Measurements from ENCODE around the gene STRIP1. TPM values are rescaled to one million over a fixed set of nuclear protein-coding genes. Genes with fewer than 3 reads are reported as not detected.

The STRIP1 gene
- 31.1 and 46.3 TPM in 2 replicates for total RNA-seq

DNA sequence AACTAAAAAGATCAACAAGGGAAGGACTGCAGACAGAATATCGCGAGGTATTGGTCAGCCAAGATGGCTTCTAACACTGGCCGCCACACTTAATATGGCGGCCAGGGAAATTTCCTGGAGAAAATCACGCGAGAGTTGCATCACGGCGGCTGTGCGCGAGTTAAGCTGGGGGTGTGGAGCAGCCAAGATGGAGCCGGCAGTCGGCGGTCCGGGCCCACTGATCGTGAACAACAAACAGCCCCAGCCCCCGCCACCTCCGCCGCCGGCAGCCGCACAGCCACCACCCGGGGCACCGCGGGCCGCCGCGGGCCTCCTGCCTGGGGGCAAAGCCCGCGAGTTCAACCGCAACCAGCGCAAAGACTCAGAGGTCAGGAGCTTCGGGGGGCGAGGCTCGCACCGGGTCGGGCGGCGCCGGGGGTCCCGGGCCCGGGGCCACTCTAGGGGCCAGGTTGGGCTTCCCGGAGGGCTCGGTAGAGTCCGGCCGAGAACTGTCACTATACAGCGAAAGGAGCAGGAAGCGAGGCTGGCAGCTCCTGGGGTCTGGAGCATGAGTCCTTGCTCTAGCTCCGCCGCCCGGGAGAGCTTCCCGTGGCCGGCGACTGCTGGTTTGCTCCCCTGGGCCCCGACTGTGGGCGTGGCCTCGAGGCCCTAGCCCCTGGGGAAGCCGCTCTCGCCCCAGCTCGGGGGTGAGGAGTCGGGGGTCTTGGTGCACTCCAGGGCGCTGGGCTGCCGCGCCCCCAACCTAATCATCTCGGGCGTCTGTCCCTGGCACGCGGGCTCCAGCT, at the start of gene STRIP1:
Gene STRIP1, plus strand, starts transcription at position 174 of the 785 bp plus-strand sequence. Its CDS starts 14 bp downstream, at position 188.
- peak; percentile 96 to 97 for DNase-seq (ENCODE audit: low read depth in 2 of 2)

- DNase-seq (ENCODE audit: low read depth in 2 of 2) = no peak
These were observed 49.0 kb upstream of the STRIP1 start for GRCh38 chr1:109985247-109986053.

DNA sequence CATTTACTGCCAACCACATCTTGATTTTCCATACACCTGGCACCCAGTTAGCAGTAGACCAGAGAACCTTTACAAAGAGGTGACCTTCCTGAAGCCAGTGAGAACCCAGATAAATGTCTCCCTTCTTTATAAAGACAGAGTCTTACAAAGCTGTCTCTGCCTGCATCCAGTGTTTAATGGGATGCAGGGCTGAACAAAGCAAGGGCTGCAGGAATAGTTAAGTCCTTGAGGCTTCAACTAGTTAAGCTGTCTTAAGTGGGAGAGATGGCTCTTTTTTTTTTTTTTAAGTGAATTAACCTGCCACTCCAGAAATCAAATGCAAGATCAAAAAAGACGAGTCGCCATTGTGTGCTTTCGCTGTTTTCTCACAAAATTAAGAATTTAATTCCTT, 48.4 kb upstream of the STRIP1 start:
- no peak for DNase-seq (ENCODE audit: low read depth in 2 of 2)

DNA sequence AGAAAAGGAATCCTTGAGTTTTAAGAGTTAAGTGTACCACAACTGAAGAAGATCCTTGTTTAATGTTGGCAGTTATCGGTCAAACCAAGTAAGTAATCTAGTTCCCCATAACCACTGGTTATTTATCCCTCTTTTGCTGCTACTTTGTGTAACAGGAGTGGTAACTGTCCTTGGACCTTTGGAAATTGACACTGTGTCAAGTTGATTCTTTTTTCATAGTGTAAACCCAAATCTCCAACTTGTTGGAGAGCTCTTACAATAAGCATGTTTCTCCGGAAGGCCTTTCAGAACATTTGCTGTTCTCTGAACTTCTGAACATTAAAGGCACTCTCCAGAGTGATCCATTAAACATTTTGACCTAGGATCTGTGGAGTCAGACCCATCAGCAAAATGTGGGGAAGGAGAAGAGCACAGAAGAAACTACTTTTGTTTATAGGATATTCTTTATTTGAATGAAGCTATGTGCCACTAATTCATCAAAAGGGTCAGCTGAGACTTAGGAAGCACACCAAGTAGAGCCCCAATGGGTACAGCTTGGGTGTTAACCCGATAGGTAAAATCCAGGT, 46.0 kb upstream of the STRIP1 start:
- no peak for DNase-seq (ENCODE audit: low read depth in 2 of 2)

- no peak for DNase-seq (ENCODE audit: low read depth in 2 of 2)
These were observed 44.7 kb upstream of the STRIP1 start for GRCh38 chr1:109989506-109990301.

DNA sequence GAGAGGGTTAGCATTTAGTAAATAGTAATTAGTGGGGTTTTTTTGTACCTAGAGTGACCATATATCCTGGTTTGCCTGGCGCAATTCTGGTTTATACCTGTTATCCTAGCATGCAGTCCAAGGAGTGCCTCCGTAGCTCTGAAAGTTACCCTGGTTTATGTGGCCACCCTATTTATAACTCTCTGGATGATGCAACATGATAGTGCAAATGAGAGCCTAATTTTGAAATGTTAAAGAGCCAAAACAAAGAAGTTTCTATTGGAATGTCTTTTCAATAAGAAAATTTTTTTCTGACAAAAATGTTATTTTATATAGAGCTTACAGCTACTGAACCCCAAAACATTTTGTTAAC, 44.1 kb upstream of the STRIP1 start:
- DNase-seq (ENCODE audit: low read depth in 2 of 2) = no peak

DNA sequence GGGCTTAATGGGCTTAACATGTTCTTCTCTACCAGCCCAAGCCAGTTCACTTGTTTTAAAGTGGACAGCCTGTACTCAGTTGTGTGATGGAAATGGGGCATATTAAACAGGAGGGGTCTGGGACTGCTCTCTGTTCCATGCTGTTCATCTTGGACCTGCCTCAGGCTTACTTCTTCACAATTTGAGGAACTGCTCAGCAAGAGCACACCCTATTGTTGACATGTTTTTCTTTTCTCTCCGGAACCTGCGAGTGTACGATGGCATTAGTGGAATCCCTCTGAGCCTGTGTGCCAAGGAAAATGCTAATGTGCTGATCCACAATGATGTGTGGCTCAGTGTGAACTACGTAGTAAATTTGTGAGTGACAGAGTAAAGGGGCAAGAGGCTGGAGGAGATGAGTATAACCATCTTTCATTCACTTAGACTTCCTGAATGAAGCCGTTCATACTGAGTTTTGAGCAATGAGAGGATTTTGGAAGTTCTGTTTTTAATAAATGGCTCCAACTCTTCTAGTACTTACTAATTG, 43.0 kb upstream of the STRIP1 start:
- no peak for DNase-seq (ENCODE audit: low read depth in 2 of 2)

- no peak for DNase-seq (ENCODE audit: low read depth in 2 of 2)
These were observed 40.5 kb upstream of the STRIP1 start for GRCh38 chr1:109993885-109994284.

GRCh38 chr1:109994654-109995053, 39.8 kb upstream of the STRIP1 start:
- DNase-seq (ENCODE audit: low read depth in 2 of 2) = no peak

GRCh38 chr1:109995536-109995935, 38.9 kb upstream of the STRIP1 start:
- DNase-seq (ENCODE audit: low read depth in 2 of 2) = no peak

- no peak for DNase-seq (ENCODE audit: low read depth in 2 of 2)
These were observed 37.9 kb upstream of the STRIP1 start for GRCh38 chr1:109996476-109996875.

DNA sequence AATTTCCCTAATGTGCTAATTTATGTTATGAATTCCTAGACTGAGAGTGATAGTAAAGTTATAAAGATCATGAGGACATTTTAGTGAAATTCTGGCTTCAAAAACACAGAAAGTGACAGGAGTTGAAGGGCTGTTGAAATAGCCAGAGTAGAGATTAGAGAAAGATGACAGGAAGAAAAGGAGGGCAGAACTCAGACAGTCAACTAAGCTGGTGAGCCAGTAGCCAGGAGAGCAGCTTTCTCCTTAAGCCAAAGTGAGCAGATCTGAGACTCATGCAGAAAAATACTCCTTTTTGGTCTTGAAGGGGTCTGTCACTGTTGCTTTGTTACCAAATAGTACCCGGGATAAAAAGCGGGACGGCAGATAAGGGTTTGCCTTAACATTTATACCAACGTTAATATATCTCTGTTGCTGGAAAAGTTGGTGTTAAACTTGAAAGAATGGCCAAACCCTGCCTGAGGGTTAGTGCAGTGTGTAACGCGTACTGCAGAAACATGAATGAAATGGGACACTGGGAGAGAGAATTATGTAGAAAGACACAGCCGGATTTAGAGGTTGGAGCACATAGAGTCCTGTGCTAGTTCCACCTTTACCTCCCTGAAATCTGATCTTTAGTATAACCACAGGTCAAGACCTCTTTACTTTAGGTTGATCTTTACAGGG, 37.1 kb upstream of the STRIP1 start:
- DNase-seq (ENCODE audit: low read depth in 2 of 2) = no peak

GRCh38 chr1:109997867-109998229, 36.6 kb upstream of the STRIP1 start:
- DNase-seq (ENCODE audit: low read depth in 2 of 2) = no peak

GRCh38 chr1:110002695-110003094, 31.7 kb upstream of the STRIP1 start:
- DNase-seq (ENCODE audit: low read depth in 2 of 2) = no peak

GRCh38 chr1:110003747-110004428, 30.5 kb upstream of the STRIP1 start:
- DNase-seq (ENCODE audit: low read depth in 2 of 2) = peak in 1 of 2 donors; percentile 88

GRCh38 chr1:110004583-110004982, 29.8 kb upstream of the STRIP1 start:
- DNase-seq (ENCODE audit: low read depth in 2 of 2) = no peak

- no peak for DNase-seq (ENCODE audit: low read depth in 2 of 2)
These were observed 28.5 kb upstream of the STRIP1 start for GRCh38 chr1:110005971-110006370.

GRCh38 chr1:110006516-110006915, 27.9 kb upstream of the STRIP1 start:
- no peak for DNase-seq (ENCODE audit: low read depth in 2 of 2)

DNA sequence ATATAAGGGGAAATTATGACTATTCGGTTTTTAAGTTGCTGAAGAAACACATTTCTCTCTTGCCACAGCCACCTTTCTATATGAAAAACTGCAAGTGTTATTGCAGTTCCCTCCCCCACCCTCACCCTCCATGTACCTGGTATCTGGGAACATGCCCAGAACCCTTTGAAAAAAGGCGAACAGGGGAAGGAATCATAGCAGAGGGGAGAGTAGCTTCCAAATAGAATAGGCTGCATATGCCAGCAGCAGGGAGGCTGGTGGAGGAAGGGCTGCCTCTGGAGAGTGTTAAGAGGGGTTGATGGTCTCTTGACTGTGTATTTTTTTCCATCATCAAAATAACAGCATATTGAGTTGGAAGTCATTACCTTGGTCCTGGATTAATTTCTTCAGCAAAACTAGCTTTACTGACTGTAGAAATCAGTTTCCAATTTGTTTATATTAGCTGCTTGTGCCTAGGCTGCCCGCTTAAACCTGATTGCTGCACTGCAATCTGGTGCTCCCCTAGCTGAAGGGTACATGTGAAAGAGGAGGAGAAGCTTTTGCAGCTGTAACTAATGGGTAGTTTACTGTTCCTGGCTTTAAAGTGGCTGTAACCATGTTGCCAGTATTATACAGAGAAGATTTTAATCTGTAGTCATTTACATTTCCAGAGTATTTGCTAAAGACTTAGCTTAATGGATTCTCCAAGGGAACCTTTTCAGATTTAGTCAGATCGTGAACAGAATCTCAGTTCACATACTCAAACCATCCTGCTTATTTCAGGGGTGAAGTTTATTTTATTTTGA, 27.2 kb upstream of the STRIP1 start:
- no peak for DNase-seq (ENCODE audit: low read depth in 2 of 2)

Measured in dermis microvascular lymphatic vessel endothelial cell (primary cell).